Esophagus (tissue), 2 donors: ENCODE results near the gene EEF1AKMT3. TPM values are rescaled to one million over a fixed set of nuclear protein-coding genes. Genes with fewer than 3 reads are reported as not detected.

ENCODE experiments used
- H3K27ac ChIP-seq, 2 donors: one replicate each; pipeline ENCODE4 v1.5.1; 2013; ENCODE audit warnings: low read depth in 2 of 2, mild to moderate bottlenecking in 2 of 2, inconsistent platforms in 1 of 2, low read length in 1 of 2, moderate library complexity in 1 of 2
- H3K27me3 ChIP-seq, 2 donors: one replicate each; pipeline ENCODE4 v1.6.1; 2013; ENCODE audit warnings: low read length in 2 of 2, control low read depth in 1 of 2, mild to moderate bottlenecking in 1 of 2; ENCODE audit not compliant: insufficient read depth in 2 of 2, control insufficient read depth in 1 of 2
- H3K36me3 ChIP-seq, 2 donors: one replicate each; pipeline ENCODE4 v1.6.1; 2013; ENCODE audit warnings: low read length in 1 of 2; ENCODE audit not compliant: control insufficient read depth in 2 of 2, insufficient read depth in 2 of 2
- H3K4me1 ChIP-seq, 2 donors: one replicate each; pipeline ENCODE4 v1.6.1; 2013; ENCODE audit warnings: low read length in 1 of 2; ENCODE audit not compliant: control insufficient read depth in 2 of 2, insufficient read depth in 2 of 2
- H3K4me3 ChIP-seq, 2 donors: one replicate each; pipeline ENCODE4 v1.5.1; 2013; ENCODE audit warnings: low read length in 2 of 2, mild to moderate bottlenecking in 2 of 2, low read depth in 1 of 2, moderate library complexity in 1 of 2
- H3K9me3 ChIP-seq, 2 donors: one replicate each; pipeline ENCODE4 v1.6.1; 2013; ENCODE audit warnings: mild to moderate bottlenecking in 2 of 2, low read depth in 1 of 2, low read length in 1 of 2, moderate library complexity in 1 of 2; ENCODE audit not compliant: control insufficient read depth in 2 of 2, insufficient read depth in 1 of 2
- WGBS, 2 donors: extraction: QIAGEN DNeasy Blood & Tissue Kit; methylation state at CpG; one replicate each; pipeline ENCODE4 v1.1.7; 2013; 5-methylcytosine and 5-hydroxymethylcytosine counted together
- polyA plus RNA-seq, 2 donors: library from polyadenylated mRNA; stranded (reverse); fragments of 200-250 nt; gene quantifications; one replicate each; pipeline ENCODE4 v1.2.3, GENCODE V29; 2013
- donor health status: healthy with polysubstance abuse.
- donor health status: Bipolar disorder and iron deficiency.

The EEF1AKMT3 gene
- polyA plus RNA-seq, 2 donors = 1.1 to 2.4 TPM

- Histone ChIP-seq H3K4me3 (peak overlapping the region in 1 of 2 donors; percentile 3), H3K27ac (peak overlapping the region in 1 of 2 donors; percentile 22), H3K4me1 (peaks cover 7 to 14% of the 10 kb centered on the region in 2 donors)
Measured at GRCh38 chr12:57740656-57741412, 31.6 kb upstream of the EEF1AKMT3 start.

GRCh38 chr12:57741413-57741789 lies 31.0 kb upstream of the EEF1AKMT3 start:
- 54 to 67% methylated on average over 1 of the region's 1 CpG for WGBS, 2 donors
- H3K36me3 ChIP-seq = peaks cover 0 to 2% of the 10 kb centered on the region in 2 donors
- peak overlapping the region; percentile 1 to 3 for H3K4me3 ChIP-seq
- peaks cover 7 to 13% of the 10 kb centered on the region in 2 donors for H3K4me1 ChIP-seq
- H3K27ac ChIP-seq = peak overlapping the region in 1 of 2 donors; percentile 22
- no peaks in the 10 kb centered on the region for H3K9me3 ChIP-seq
- H3K27me3 ChIP-seq = peaks cover 0 to 25% of the 10 kb centered on the region in 2 donors

More at GRCh38 chr12:57740656-57741412, 31.6 kb upstream of the EEF1AKMT3 start:
- Histone ChIP-seq H3K9me3 (no peaks in the 10 kb centered on the region), H3K36me3 (peaks cover 0 to 2% of the 10 kb centered on the region in 2 donors), H3K27me3 (peaks cover 0 to 28% of the 10 kb centered on the region in 2 donors)
- WGBS, 2 donors = 63 to 67% methylated on average over 5 of the region's 5 CpGs

GRCh38 chr12:57741844-57742738 lies 30.3 kb upstream of the EEF1AKMT3 start:
- Histone ChIP-seq H3K36me3 (peaks cover 0 to 2% of the 10 kb centered on the region in 2 donors), H3K4me1 (peaks cover 7 to 13% of the 10 kb centered on the region in 2 donors), H3K9me3 (no peaks in the 10 kb centered on the region), H3K27ac (peak overlapping the region in 1 of 2 donors; percentile 6), H3K4me3 (peak overlapping the region; percentile 1 to 30), H3K27me3 (peaks cover 0 to 22% of the 10 kb centered on the region in 2 donors)
- WGBS, 2 donors = 42 to 47% methylated on average over 14 of the region's 14 CpGs

DNA sequence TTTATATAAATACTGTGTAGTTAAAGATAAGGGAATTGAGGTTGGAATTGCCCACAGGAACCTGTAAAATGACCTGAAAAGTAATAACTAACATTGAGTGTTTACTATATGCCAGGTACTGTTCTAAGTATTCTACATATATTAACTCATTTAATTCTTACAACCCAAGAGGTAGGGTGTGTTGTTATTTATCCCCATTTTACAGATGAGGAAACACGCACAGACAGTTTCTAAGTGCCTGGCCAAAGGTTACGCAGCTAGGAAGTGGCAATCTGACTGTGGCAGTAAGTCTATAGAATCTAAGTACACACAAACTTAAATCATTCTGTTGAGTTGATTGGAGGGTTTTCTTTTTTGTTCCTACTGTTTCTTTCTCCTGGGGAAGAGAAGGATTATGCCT lies 28.6 kb upstream of the EEF1AKMT3 start:
- Histone ChIP-seq H3K27ac (no peak overlapping the region), H3K9me3 (no peaks in the 10 kb centered on the region), H3K27me3 (peaks cover 0 to 9% of the 10 kb centered on the region in 2 donors), H3K4me1 (peaks cover 0 to 9% of the 10 kb centered on the region in 2 donors), H3K36me3 (peaks cover 0 to 3% of the 10 kb centered on the region in 2 donors), H3K4me3 (peak overlapping the region in 1 of 2 donors; percentile 95)
- 89 to 90% methylated on average over 2 of the region's 2 CpGs for WGBS, 2 donors

- peaks cover 0 to 7% of the 10 kb centered on the region in 2 donors for H3K36me3 ChIP-seq
- WGBS, 2 donors = 10 to 11% methylated on average over 21 of the region's 21 CpGs
- H3K27ac ChIP-seq = peak overlapping the region; percentile 87 to 93
- no peaks in the 10 kb centered on the region for H3K9me3 ChIP-seq
- H3K27me3 ChIP-seq = peaks cover 0 to 7% of the 10 kb centered on the region in 2 donors
- peaks cover 0 to 9% of the 10 kb centered on the region in 2 donors for H3K4me1 ChIP-seq
- H3K4me3 ChIP-seq = peak overlapping the region; percentile 44 to 95
Measured at GRCh38 chr12:57744194-57744776, 28.1 kb upstream of the EEF1AKMT3 start.

DNA sequence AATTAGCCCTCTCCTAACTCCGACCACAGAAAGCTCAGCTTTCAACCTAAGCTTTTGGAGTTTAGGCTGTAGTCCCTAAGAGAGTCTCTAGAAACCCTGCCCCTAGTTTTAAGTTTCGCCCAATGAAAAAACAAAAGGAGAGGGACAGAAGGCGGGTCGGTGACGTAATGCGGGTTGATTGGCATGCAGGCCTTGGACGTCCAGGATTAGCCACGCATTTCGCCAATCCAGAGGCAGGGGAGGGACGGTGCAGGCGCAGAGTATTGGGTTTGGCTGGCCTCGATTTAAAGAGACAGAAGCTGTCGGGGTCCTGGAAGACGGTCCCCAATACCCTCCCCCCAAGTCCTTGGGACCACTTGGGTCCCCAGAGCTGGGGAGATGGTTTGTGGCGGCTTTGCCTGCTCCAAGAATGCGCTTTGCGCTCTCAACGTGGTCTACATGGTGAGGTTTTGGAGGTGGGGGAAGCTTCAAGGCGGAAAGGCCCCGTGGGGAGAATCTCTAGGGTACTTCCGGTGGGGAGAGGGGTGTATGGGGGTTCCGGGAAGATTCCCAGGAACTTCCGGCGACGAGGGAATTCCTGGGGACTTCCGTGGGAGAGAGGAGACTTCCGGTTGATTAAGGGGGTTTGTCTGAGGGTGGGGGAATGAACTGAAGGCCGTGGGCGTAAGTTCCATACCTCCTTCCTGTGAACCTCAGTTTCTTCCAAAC lies 27.5 kb upstream of the EEF1AKMT3 start, which contains the start of gene TSPAN31:
TSPAN31 (plus strand) TSS at position 263 of the 708 bp plus-strand sequence; CDS start at position 379, 116 bp downstream.
- no peaks in the 10 kb centered on the region for H3K9me3 ChIP-seq
- peaks cover 0 to 7% of the 10 kb centered on the region in 2 donors for H3K36me3 ChIP-seq
- H3K27me3 ChIP-seq = peaks cover 0 to under 1% of the 10 kb centered on the region in 2 donors
- WGBS, 2 donors = 1 to 2% methylated on average over 29 of the region's 29 CpGs
- H3K4me3 ChIP-seq = peak within 1 kb of the TSS; percentile 71 to 95
- H3K4me1 ChIP-seq = peaks cover 0 to 9% of the 10 kb centered on the region in 2 donors
- H3K27ac ChIP-seq = peak within 1 kb of the TSS; percentile 92 to 99

GRCh38 chr12:57745485-57745881 lies 26.9 kb upstream of the EEF1AKMT3 start:
- no peaks in the 10 kb centered on the region for H3K27me3 ChIP-seq
- WGBS, 2 donors = 37 to 46% methylated on average over 8 of the region's 8 CpGs
- H3K27ac ChIP-seq = peak overlapping the region; percentile 92 to 99
- peaks cover 0 to 9% of the 10 kb centered on the region in 2 donors for H3K4me1 ChIP-seq
- peaks cover 0 to 7% of the 10 kb centered on the region in 2 donors for H3K36me3 ChIP-seq
- peak overlapping the region; percentile 71 to 95 for H3K4me3 ChIP-seq
- H3K9me3 ChIP-seq = no peaks in the 10 kb centered on the region

DNA sequence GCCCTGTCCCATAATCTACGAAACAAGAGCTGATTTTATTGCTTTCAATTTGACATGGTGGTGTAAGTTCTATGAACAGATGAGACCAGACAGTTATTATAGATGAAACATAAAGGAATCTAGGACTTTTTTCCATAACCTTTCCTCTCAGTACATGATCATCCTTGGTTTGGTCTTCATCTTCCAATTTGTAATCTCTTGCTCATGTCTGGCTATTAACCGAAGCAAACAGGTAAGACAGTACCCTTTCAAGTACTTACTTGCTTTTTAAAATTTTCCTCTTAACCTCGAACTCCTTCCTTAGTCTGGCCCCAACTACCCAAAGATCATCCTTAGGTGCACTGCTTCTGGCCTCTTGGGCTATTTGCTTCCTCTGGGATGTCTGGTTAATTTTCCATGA lies 26.4 kb upstream of the EEF1AKMT3 start:
- H3K9me3 ChIP-seq = no peaks in the 10 kb centered on the region
- no peaks in the 10 kb centered on the region for H3K27me3 ChIP-seq
- peak overlapping the region in 1 of 2 donors; percentile 99 for H3K27ac ChIP-seq
- H3K36me3 ChIP-seq = peaks cover 0 to 11% of the 10 kb centered on the region in 2 donors
- 65 to 85% methylated on average over 3 of the region's 3 CpGs for WGBS, 2 donors
- H3K4me1 ChIP-seq = peaks cover under 1 to 11% of the 10 kb centered on the region in 2 donors
- peak overlapping the region in 1 of 2 donors; percentile 95 for H3K4me3 ChIP-seq
